Measurements from ENCODE around the gene TNNT1. TPM values are rescaled to one million over a fixed set of nuclear protein-coding genes. Genes with fewer than 3 reads are reported as not detected.

Gene TNNT1
- total and polyA plus RNA-seq, 12 donors: 0.36 to 11.1 (median 0.90) TPM; not detected in 4

DNA sequence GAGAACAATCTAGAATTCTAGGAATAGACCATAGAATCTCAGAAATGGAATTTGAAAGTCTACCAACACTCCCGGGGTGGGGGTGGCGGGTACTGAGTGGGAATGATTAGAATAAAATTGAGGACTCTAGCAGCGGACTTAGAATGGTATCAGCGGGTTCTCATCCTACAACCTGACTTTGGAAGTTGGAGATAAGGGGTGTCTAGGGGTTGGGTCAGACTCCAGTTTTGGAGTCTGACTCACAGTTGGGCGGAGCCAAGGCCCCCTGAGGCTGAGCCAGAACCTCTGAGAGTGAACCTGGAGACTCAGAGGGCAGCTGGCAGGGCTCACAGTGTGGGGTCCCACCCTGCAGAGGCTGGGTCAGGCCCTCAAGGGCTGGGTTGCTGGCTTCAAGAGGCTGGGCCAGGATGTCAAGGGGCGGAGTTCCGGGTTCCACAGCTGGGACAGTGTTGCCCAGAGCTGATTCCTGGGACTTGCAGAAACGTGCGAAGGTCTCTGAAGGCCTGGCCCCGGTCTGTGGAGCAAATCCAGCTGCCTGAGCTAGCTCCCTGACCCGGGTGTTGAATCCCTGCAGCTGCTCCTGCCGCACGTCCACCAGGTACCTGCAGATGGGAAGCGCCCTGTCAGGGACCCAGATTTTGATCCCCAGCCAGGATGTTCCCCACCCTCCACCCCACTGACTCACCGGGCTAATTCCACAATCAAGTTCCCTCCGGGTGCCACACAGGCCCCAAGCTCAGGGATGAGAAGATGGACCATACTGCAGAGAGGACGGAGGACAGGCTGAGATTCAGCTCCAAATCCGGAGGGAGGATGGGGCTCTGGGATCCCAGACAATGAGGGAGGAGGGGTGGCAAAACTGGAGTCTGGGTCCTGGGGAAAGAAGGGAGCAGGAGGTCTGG, 10.1 kb upstream of the TNNT1 start:
- no peaks in the 10 kb centered on the region for H3K9me3 ChIP-seq (replicated peaks in 1 of 3)
- intact Hi-C loops (cut with DNase I): no loop called here
- H3K27me3 ChIP-seq: peaks cover 29% of the 10 kb centered on the region
- TF ChIP-seq, protein P1, sequence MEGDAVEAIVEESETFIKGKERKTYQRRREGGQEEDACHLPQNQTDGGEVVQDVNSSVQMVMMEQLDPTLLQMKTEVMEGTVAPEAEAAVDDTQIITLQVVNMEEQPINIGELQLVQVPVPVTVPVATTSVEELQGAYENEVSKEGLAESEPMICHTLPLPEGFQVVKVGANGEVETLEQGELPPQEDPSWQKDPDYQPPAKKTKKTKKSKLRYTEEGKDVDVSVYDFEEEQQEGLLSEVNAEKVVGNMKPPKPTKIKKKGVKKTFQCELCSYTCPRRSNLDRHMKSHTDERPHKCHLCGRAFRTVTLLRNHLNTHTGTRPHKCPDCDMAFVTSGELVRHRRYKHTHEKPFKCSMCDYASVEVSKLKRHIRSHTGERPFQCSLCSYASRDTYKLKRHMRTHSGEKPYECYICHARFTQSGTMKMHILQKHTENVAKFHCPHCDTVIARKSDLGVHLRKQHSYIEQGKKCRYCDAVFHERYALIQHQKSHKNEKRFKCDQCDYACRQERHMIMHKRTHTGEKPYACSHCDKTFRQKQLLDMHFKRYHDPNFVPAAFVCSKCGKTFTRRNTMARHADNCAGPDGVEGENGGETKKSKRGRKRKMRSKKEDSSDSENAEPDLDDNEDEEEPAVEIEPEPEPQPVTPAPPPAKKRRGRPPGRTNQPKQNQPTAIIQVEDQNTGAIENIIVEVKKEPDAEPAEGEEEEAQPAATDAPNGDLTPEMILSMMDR (IDR thresholded peaks at IDR 0.05): no peak
- no peak for TF ChIP-seq POLR2A (IDR thresholded peaks at IDR 0.05)
- peak overlapping the region in 2 of 5 donors; percentile 44 to 47 for H3K27ac ChIP-seq
- peaks cover 0 to 4% of the 10 kb centered on the region in 2 donors for H3K4me1 ChIP-seq (replicated peaks in 1 of 2)
- DNase-seq: peak in 4 of 7 donors; percentile 45 to 77 (median 64)
- no peak overlapping the region for H3K4me3 ChIP-seq
- no peaks in the 10 kb centered on the region for H3K36me3 ChIP-seq (replicated peaks in 1 of 2)
- 61 to 66% (median 65%) methylated on average over 8 to 18 of the region's 18 CpGs for WGBS, 4 donors

DNA sequence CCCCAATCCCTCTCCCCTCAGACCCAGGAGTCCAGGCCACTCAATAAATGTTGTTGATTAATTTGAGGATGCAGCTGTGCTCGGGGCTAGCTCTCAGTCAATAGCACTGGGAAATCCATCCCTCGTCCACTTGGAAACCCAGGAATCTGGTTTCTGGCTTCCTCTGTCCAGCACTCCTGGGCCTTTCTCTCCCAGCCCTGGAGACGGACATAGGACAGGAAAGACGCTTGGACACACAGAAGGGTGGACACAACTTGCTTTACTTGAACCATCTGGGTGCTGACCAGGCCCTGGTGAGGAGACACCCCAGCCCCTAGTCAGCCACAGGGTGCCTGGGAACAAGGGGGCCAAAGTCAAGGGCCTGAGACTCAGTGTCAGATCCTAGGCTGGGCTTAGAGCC, 9.4 kb upstream of the TNNT1 start:
- no peaks in the 10 kb centered on the region for H3K9me3 ChIP-seq (replicated peaks in 1 of 3)
- H3K27me3 ChIP-seq: peaks cover 29% of the 10 kb centered on the region
- H3K36me3 ChIP-seq (replicated peaks in 1 of 2): no peaks in the 10 kb centered on the region
- WGBS, 4 donors: 71 to 95% (median 79%) methylated on average over 3 to 4 of the region's 4 CpGs
- DNase-seq: no peak
- intact Hi-C loops (cut with DNase I): no loop called here
- H3K27ac ChIP-seq: peak overlapping the region in 2 of 5 donors; percentile 13 to 47
- H3K4me1 ChIP-seq (replicated peaks in 1 of 2): peaks cover 0 to 4% of the 10 kb centered on the region in 2 donors
- TF ChIP-seq, protein P1 (IDR thresholded peaks at IDR 0.05): no peak
- TF ChIP-seq POLR2A (IDR thresholded peaks at IDR 0.05): no peak
- no peak overlapping the region for H3K4me3 ChIP-seq

DNA sequence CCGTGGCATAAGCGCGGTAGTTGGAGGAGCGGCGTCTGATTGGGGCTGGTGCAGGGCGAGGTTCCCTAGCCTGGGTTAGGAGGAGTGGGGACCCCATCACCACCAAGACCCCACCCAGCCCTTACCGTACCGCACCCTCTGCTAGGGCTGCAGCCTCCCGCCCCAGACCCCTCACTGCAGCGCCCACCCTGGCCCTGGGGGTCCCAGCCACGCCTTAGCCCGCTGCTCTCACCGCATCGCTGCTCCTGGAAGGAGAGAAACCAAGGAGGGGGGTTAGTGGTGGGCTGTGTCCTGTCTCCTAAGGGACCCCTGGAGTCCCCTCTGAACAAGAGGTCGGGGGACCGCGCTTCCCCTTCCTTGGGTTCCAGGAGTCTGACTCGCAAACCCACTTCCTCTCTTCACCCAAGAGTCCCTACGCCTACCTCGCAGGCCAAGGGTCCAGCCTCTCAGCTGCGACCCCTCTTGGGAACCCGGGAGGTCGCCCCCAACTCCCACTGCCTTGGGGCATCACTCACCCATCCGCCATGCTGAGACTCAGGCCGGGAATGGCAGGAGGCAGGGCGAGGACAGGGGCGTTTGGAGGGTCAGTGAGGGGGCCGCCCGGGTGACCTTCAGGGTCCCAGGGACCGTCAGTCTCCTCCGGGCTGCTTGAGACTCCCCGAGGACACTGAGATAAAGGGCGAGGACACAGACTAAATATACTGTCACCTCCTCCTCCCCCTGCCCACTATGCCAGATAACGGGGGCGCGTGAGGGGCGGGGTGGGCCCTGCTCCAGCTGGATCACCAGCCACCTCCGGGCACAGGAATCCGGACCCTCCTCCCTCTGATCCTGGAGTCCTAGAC, 8.3 kb upstream of the TNNT1 start, which contains the start of gene TNNI3:
Gene TNNI3 (minus strand): TSS at position 669 of the 845 bp plus-strand sequence. CDS start 143 bp downstream, at position 526.
- H3K9me3 ChIP-seq (replicated peaks in 1 of 3): no peaks in the 10 kb centered on the region
- H3K36me3 ChIP-seq (replicated peaks in 1 of 2): no peaks in the 10 kb centered on the region
- peaks cover 0 to 4% of the 10 kb centered on the region in 2 donors for H3K4me1 ChIP-seq (replicated peaks in 1 of 2)
- peaks cover 24% of the 10 kb centered on the region for H3K27me3 ChIP-seq
- H3K27ac ChIP-seq: peak within 1 kb of the TSS in 2 of 5 donors; percentile 13 to 47
- H3K4me3 ChIP-seq: peak within 1 kb of the TSS in 1 of 4 donors; percentile 18
- no peak for DNase-seq
- WGBS, 4 donors: 19 to 44% (median 27%) methylated on average over 16 to 39 of the region's 39 CpGs
- intact Hi-C loops (cut with DNase I): no loop called here
- TF ChIP-seq, protein P1 (IDR thresholded peaks at IDR 0.05): no peak
- TF ChIP-seq POLR2A (IDR thresholded peaks at IDR 0.05): no peak

Measured in adrenal gland (tissue), 12 donors.